ENCODE measurements around the gene DCAF5. TPM values are rescaled to one million over a fixed set of nuclear protein-coding genes. Genes with fewer than 3 reads are reported as not detected.
A peak's percentile ranks its signal among the peaks of the same experiment; 100 is the strongest.

DCAF5 gene
- total and polyA plus RNA-seq, 2 donors (not counting 1 experiment from before 2014, with no cell fraction given), result 62.2 to 65.5 TPM

GRCh38 chr14:69108358-69108757 is 44.6 kb downstream of the DCAF5 start:
- ATAC-seq (ENCODE audit: low read depth) (no peak), DNase-seq (no peak)
- Histone ChIP-seq H2AFZ (ENCODE audit: insufficient read depth, low read depth, low read length, poor library complexity, severe bottlenecking) (no peak overlapping the region), H3K27me3 (replicated peaks in 1 of 4; ENCODE audit: control extremely low read depth in 1 of 4, control insufficient read depth in 3 of 4, insufficient read depth in 4 of 4, low read length in 3 of 4) (no peaks in the 10 kb centered on the region), H3K4me3 (ENCODE audit: control extremely low read depth in 1 of 5, extremely low read depth in 1 of 5, insufficient read depth in 1 of 5, low read depth in 2 of 5, low read length in 4 of 5) (no peak overlapping the region), H3K79me2 (ENCODE audit: control insufficient read depth, insufficient read depth, low read length) (no peaks in the 10 kb centered on the region), H3K9ac (ENCODE audit: low read length) (no peak overlapping the region), H3K4me1 (ENCODE audit: control insufficient read depth in 2 of 2, insufficient read depth in 2 of 2, low read length in 2 of 2) (no peaks in the 10 kb centered on the region), H3K27ac (ENCODE audit: low read length in 2 of 2) (no peak overlapping the region), H3K36me3 (replicated peaks in 1 of 2; ENCODE audit: control extremely low read depth in 1 of 2, control insufficient read depth in 1 of 2, extremely low read depth in 1 of 2, insufficient read depth in 2 of 2, low read length in 1 of 2) (peaks cover 2 to 32% of the 10 kb centered on the region in 2 experiments), H3K4me2 (replicated peaks; ENCODE audit: low read depth, low read length, poor library complexity, severe bottlenecking) (no peak overlapping the region), H3K9me3 (ENCODE audit: control extremely low read depth in 1 of 3, control insufficient read depth in 2 of 3, insufficient read depth in 1 of 3, low read length in 2 of 3) (no peaks in the 10 kb centered on the region), H4K20me1 (ENCODE audit: control insufficient read depth, insufficient read depth, low read length, poor library complexity, severe bottlenecking) (no peaks in the 10 kb centered on the region)
- no peak overlapping the region for H3K4me3 Mint-ChIP-seq
- H3K27ac Mint-ChIP-seq, result no peak overlapping the region
- no peaks in the 10 kb centered on the region for H3K4me1 Mint-ChIP-seq
- 100% methylated on average over 2 of the region's 3 CpGs for WGBS (ENCODE audit: insufficient coverage)
- intact Hi-C loops (cut with micrococcal nuclease), result loop anchor here (5.0 to 10.0 kb wide), 3 partner anchors 244 to 1271 kb away; no protein-coding TSS in a partner anchor
- CTCF ChIA-PET, result interaction anchor here (0.9 to 3.2 kb wide), 6 partner anchors 22 to 1175 kb away, joined by 3 to 19 read pairs (median 8); no protein-coding TSS in a partner anchor
- TF ChIP-seq EZH2 (IDR thresholded peaks at IDR 0.05; ENCODE audit: borderline replicate concordance, insufficient read depth, low read depth, low read length, poor library complexity, severe bottlenecking) (no peak), CTCF (IDR thresholded peaks at IDR 0.05) (no peak)
- no peaks in the 10 kb centered on the region for H3K27me3 Mint-ChIP-seq
- no peaks in the 10 kb centered on the region for H3K9me3 Mint-ChIP-seq (ENCODE audit: insufficient read depth)
- POLR2A ChIA-PET, result no interaction called here

GRCh38 chr14:69107407-69108003 is 45.4 kb downstream of the DCAF5 start:
- no peak overlapping the region for H3K4me3 Mint-ChIP-seq
- H3K79me2 ChIP-seq (ENCODE audit: control insufficient read depth, insufficient read depth, low read length), result no peaks in the 10 kb centered on the region
- no peak overlapping the region for H3K9ac ChIP-seq (ENCODE audit: low read length)
- WGBS (ENCODE audit: insufficient coverage), result 75% methylated on average over 2 of the region's 3 CpGs
- H4K20me1 ChIP-seq (ENCODE audit: control insufficient read depth, insufficient read depth, low read length, poor library complexity, severe bottlenecking), result no peaks in the 10 kb centered on the region
- no peak for TF ChIP-seq EZH2 (IDR thresholded peaks at IDR 0.05; ENCODE audit: borderline replicate concordance, insufficient read depth, low read depth, low read length, poor library complexity, severe bottlenecking)
- TF ChIP-seq CTCF (IDR thresholded peaks at IDR 0.05), result peak; percentile 64
- no peak overlapping the region for H3K27ac Mint-ChIP-seq
- DNase-seq, result peak; percentile 44
- H2AFZ ChIP-seq (ENCODE audit: insufficient read depth, low read depth, low read length, poor library complexity, severe bottlenecking), result no peak overlapping the region
- no peak overlapping the region for H3K4me2 ChIP-seq (replicated peaks; ENCODE audit: low read depth, low read length, poor library complexity, severe bottlenecking)
- ChIA-PET POLR2A (no interaction called here), CTCF (interaction anchor here (0.6 to 3.2 kb wide), 14 partner anchors 10 to 1225 kb away, joined by 3 to 19 read pairs (median 5); no protein-coding TSS in a partner anchor)
- H3K9me3 Mint-ChIP-seq (ENCODE audit: insufficient read depth), result no peaks in the 10 kb centered on the region
- intact Hi-C loops (cut with micrococcal nuclease), result loop anchor here (1.0 to 10.0 kb wide), 4 partner anchors 243 to 1270 kb away; no protein-coding TSS in a partner anchor
- no peaks in the 10 kb centered on the region for H3K9me3 ChIP-seq (ENCODE audit: control extremely low read depth in 1 of 3, control insufficient read depth in 2 of 3, insufficient read depth in 1 of 3, low read length in 2 of 3)
- H3K36me3 ChIP-seq (replicated peaks in 1 of 2; ENCODE audit: control extremely low read depth in 1 of 2, control insufficient read depth in 1 of 2, extremely low read depth in 1 of 2, insufficient read depth in 2 of 2, low read length in 1 of 2), result peaks cover 3 to 40% of the 10 kb centered on the region in 2 experiments
- no peak overlapping the region for H3K4me3 ChIP-seq (ENCODE audit: control extremely low read depth in 1 of 5, extremely low read depth in 1 of 5, insufficient read depth in 1 of 5, low read depth in 2 of 5, low read length in 4 of 5)
- no peaks in the 10 kb centered on the region for H3K27me3 Mint-ChIP-seq
- H3K27ac ChIP-seq (ENCODE audit: low read length in 2 of 2), result no peak overlapping the region
- no peaks in the 10 kb centered on the region for H3K4me1 ChIP-seq (ENCODE audit: control insufficient read depth in 2 of 2, insufficient read depth in 2 of 2, low read length in 2 of 2)
- no peaks in the 10 kb centered on the region for H3K4me1 Mint-ChIP-seq
- ATAC-seq (ENCODE audit: low read depth), result no peak
- H3K27me3 ChIP-seq (replicated peaks in 1 of 4; ENCODE audit: control extremely low read depth in 1 of 4, control insufficient read depth in 3 of 4, insufficient read depth in 4 of 4, low read length in 3 of 4), result no peaks in the 10 kb centered on the region

Data from B cell (primary cell).